GM18505 (cell line): ENCODE measurements around the gene CSF1R.

Source experiments
- ATAC-seq: cut with Tn5 transposase; IDR thresholded peaks from one replicate; pipeline ENCODE4 v1.9.1; 2021; ENCODE audit not compliant: unreplicated experiment
- POLR2A ChIP-seq: IDR thresholded peaks from 4 replicates; pipeline ENCODE4 v1.6.1; 2011; ENCODE audit warnings: borderline replicate concordance; ENCODE audit not compliant: insufficient read depth, insufficient read length; ENCODE audit errors: extremely low read depth

The CSF1R gene

GRCh38 chr5:150125334-150125733, 39.0 kb upstream of the CSF1R start:
- no peak for TF ChIP-seq POLR2A

GRCh38 chr5:150124596-150124995, 38.2 kb upstream of the CSF1R start:
- TF ChIP-seq POLR2A: no peak
- ATAC-seq: no peak

More at GRCh38 chr5:150125334-150125733, 39.0 kb upstream of the CSF1R start:
- ATAC-seq: no peak

GRCh38 chr5:150124111-150124557, 37.8 kb upstream of the CSF1R start:
- no peak for ATAC-seq
- TF ChIP-seq POLR2A: no peak

GRCh38 chr5:150123542-150123941, 37.2 kb upstream of the CSF1R start:
- no peak for ATAC-seq
- no peak for TF ChIP-seq POLR2A

- ATAC-seq: no peak
Measured at GRCh38 chr5:150122536-150123481, 36.5 kb upstream of the CSF1R start.

GRCh38 chr5:150122158-150122510, 35.8 kb upstream of the CSF1R start:
- no peak for TF ChIP-seq POLR2A
- no peak for ATAC-seq

More at GRCh38 chr5:150122536-150123481, 36.5 kb upstream of the CSF1R start:
- no peak for TF ChIP-seq POLR2A

- ATAC-seq: no peak
- no peak for TF ChIP-seq POLR2A
Measured at GRCh38 chr5:150121448-150122157, 35.2 kb upstream of the CSF1R start.

- no peak for ATAC-seq
- no peak for TF ChIP-seq POLR2A
Measured at GRCh38 chr5:150120617-150121447, 34.5 kb upstream of the CSF1R start.

GRCh38 chr5:150120062-150120441, 33.7 kb upstream of the CSF1R start:
- TF ChIP-seq POLR2A: no peak
- ATAC-seq: no peak

GRCh38 chr5:150119421-150120061, 33.2 kb upstream of the CSF1R start:
- TF ChIP-seq POLR2A: no peak
- no peak for ATAC-seq

GRCh38 chr5:150118561-150119229, 32.3 kb upstream of the CSF1R start:
- ATAC-seq: no peak
- no peak for TF ChIP-seq POLR2A

- TF ChIP-seq POLR2A: no peak
- no peak for ATAC-seq
Measured at GRCh38 chr5:150117945-150118560, 31.7 kb upstream of the CSF1R start.
